ENCODE measurements around the gene ANKS6.

The ANKS6 gene
- total RNA-seq: 10.4 to 24.6 (median 18.3) reads per million in 9 experiments

DNA sequence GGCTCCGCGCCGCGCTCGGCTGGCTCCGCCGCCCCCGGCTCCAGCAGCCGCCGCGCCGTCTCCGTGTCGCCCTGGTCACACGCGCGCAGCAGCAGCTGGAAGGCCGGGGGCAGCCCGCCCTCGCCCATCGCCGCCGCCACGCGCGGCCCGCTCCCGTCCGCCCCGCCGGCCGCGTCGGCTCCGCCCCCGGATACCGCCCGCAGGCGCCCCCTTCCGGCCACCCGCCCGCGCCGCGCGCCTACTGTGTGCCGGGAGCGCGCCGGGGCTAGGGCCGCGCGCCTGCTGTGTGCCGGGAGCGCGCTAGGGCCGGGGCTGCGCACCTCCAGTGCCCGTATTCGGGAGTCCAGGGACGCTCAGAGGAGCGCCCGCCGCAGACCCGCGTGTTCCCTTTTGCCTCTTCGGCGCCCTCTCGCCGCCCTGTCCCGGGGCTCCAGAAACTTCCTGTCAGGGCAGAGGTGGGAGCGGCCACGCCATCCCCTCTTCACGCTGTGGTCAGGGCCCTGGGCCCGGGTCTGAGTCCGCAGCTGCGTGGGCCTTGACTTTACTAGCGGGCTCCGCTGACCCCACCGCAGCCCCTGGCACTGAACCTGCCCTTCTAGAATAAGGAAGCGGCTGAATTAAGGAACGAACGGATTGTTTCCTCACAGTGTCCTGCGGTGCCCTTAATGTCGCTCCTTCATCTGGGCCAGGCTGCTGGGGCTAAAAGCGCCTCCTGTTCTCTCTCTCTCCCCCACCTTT is at the start of gene ANKS6:
Gene ANKS6 (minus strand): TSS at position 192 of the 738 bp plus-strand sequence. CDS start 64 bp downstream, at position 128.
- Mint-ChIP-seq H3K9me3 (no peaks in the 10 kb centered on the region), H3K4me1 (ENCODE audit: low read depth in 2 of 2) (peaks cover 16 to 22% of the 10 kb centered on the region in 2 donors), H3K27me3 (no peaks in the 10 kb centered on the region), H3K36me3 (ENCODE audit: insufficient read depth) (peaks cover 2% of the 10 kb centered on the region), H3K27ac (peak within 1 kb of the TSS; percentile 52 to 93), H3K4me3 (peak within 1 kb of the TSS; percentile 92 to 96)
- peak; percentile 83 to 89 (median 84) for DNase-seq
- ATAC-seq (replicated peaks): peak; percentile 94

DNA sequence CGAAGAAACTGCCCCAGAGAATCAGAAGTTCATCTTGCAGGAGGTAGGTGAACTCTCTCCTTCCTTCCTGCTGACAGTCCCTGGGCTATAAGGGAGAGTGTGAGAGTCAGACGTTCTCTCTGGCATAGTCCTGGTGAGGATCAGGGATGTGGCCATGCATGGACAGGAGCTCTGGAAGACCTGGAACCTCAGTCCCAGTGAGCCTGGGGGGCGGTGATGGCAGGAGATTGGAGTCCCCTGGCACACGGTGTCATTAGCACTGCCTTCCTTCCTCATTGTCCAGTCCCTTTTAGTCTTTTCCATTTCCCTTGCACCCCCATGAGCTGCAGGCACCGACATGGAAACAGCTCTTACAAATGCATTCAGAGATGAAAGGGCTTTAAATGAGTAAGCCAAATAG is 49.7 kb upstream of the ANKS6 start:
- H3K27me3 Mint-ChIP-seq: no peaks in the 10 kb centered on the region
- peaks cover 4 to 7% of the 10 kb centered on the region in 2 donors for H3K4me1 Mint-ChIP-seq (ENCODE audit: low read depth in 2 of 2)
- no peaks in the 10 kb centered on the region for H3K9me3 Mint-ChIP-seq
- DNase-seq (no peak), ATAC-seq (replicated peaks) (no peak)
- no peak overlapping the region for H3K4me3 Mint-ChIP-seq
- no peak overlapping the region for H3K27ac Mint-ChIP-seq
- H3K36me3 Mint-ChIP-seq (ENCODE audit: insufficient read depth): peaks cover 12% of the 10 kb centered on the region

DNA sequence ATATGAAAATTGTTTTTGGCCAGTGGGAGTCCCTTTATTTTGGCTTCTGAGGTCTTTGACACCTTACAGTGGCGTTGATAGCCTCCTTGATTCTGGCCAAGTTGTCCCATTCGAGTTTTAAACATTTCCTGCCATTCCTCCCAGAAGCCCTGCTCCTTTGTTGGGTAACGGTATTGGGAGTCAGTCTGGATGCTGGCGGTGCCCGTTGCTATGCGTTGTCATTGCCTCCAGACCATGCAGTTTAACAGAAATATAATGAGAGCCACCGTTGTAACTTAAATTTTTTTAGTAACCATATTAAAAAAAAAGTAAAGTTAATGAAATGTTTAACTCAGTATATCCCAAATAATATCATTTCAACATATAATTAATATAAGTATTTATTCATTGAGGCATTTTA is 46.2 kb upstream of the ANKS6 start:
- no peaks in the 10 kb centered on the region for H3K4me1 Mint-ChIP-seq (ENCODE audit: low read depth in 2 of 2)
- H3K27ac Mint-ChIP-seq: no peak overlapping the region
- H3K4me3 Mint-ChIP-seq: no peak overlapping the region
- DNase-seq (no peak), ATAC-seq (replicated peaks) (no peak)
- no peaks in the 10 kb centered on the region for H3K9me3 Mint-ChIP-seq
- peaks cover 15% of the 10 kb centered on the region for H3K36me3 Mint-ChIP-seq (ENCODE audit: insufficient read depth)
- no peaks in the 10 kb centered on the region for H3K27me3 Mint-ChIP-seq

DNA sequence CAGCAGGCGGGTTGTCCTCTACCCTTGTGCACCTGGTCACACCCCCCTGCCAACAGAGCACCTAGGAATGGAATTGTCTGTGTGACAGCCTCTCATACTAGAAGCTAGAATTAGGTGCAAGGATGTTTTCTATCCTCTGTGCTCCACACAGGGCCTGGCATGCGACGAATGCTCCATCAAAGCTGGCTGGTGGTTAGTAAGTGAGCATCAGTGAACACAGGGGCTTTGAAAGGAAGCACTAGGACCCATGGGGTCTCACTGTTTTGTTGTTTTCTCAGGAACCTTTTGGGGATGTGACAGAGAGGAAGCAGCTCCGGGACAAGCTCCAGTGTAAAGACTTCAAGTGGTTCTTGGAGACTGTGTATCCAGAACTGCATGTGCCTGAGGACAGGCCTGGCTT is 43.4 kb upstream of the ANKS6 start:
- H3K27ac Mint-ChIP-seq: no peak overlapping the region
- no peaks in the 10 kb centered on the region for H3K4me1 Mint-ChIP-seq (ENCODE audit: low read depth in 2 of 2)
- peaks cover 11% of the 10 kb centered on the region for H3K36me3 Mint-ChIP-seq (ENCODE audit: insufficient read depth)
- DNase-seq: no peak
- no peak overlapping the region for H3K4me3 Mint-ChIP-seq
- H3K9me3 Mint-ChIP-seq: no peaks in the 10 kb centered on the region
- no peak for ATAC-seq (replicated peaks)
- H3K27me3 Mint-ChIP-seq: no peaks in the 10 kb centered on the region

DNA sequence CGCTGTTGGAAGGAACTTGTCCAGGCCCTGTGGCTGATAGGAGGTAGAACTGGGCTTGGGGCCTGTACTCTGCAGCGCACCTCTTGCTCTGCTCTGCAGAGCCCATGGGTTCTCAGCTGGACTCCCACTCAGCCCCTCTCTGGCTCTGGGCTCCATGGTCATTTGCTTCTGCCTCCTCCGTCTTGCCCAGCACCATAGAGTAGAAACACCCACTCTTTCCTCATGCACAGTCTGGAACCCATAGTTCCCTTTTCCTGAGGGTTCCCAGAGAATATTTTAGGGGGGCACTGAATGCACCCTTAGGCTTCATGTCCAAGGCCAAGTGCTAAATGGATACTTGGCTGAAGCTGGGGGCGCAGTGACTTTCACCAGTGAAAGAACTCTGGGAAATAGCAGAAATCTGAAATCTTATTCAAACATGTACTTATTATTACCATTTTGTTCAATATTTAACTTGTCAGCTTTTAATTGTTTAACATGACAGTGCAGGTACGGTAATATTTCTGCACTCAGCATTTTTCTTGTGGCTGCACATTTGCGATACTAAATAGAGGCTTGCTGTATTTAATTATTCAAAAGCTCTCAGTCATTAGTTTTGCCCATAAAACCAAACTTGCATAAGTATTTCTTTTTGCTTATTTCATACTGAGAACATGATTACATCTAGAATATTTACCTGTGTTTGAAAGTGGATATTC is 42.7 kb upstream of the ANKS6 start:
- ATAC-seq (replicated peaks) (no peak), DNase-seq (no peak)
- Mint-ChIP-seq H3K4me1 (ENCODE audit: low read depth in 2 of 2) (no peaks in the 10 kb centered on the region), H3K4me3 (no peak overlapping the region), H3K27ac (no peak overlapping the region), H3K36me3 (ENCODE audit: insufficient read depth) (peaks cover 11% of the 10 kb centered on the region), H3K9me3 (no peaks in the 10 kb centered on the region), H3K27me3 (no peaks in the 10 kb centered on the region)

DNA sequence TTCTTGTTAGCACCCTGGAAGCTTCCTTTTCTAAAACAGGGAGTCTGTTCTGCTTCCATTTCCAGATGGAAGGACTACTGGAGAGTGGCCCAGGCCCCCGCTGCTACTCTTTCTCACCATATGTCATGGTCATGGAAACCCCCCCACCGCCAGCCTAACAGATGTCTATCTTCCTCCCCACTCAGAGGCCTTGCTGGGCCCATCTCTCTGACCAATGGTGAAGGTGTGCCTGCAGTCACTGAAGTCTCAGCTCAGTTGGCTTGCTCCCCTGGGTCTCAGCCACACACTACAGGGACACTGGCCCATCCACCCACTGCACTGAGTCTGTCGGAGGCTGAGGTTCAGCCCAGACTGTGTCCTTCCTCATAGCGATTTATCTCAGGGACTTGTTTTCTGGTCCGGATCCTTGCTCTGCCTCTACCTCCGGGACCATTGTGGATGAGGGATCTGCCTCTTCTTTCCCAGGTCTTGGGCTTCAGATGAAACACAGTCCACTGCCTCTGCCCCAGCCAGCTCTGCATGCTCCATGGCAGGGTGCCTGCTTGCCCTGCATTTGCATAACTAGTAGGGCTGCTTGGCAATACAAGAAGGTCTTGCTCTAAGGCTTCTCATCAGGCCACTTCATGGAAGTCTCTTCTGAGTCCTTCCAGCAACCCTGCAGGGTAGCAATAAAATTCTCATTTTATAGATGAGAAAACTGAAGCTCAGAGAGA is 42.0 kb upstream of the ANKS6 start:
- H3K36me3 Mint-ChIP-seq (ENCODE audit: insufficient read depth): peaks cover 11% of the 10 kb centered on the region
- no peak overlapping the region for H3K27ac Mint-ChIP-seq
- no peaks in the 10 kb centered on the region for H3K4me1 Mint-ChIP-seq (ENCODE audit: low read depth in 2 of 2)
- no peaks in the 10 kb centered on the region for H3K27me3 Mint-ChIP-seq
- no peaks in the 10 kb centered on the region for H3K9me3 Mint-ChIP-seq
- no peak overlapping the region for H3K4me3 Mint-ChIP-seq
- DNase-seq (no peak), ATAC-seq (replicated peaks) (no peak)

DNA sequence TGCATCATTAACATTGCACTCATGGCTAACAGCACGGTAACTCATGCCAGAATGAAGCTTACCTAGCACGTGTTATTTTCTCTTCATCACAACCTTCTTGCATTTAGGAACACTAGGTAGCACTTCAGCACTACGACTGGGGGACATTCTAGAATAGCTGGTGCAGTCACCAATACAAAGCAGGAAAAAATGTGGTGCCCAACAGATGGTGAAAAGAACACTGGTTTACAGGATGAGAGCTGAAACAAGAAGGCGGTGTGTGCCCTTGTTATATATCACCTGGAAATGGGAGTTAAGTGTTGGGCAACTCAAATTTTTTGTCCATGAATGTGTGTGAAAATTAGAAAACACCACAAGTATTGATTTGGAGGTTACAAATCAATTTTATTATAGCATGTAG is 41.2 kb upstream of the ANKS6 start:
- ATAC-seq (replicated peaks) (no peak), DNase-seq (no peak)
- Mint-ChIP-seq H3K27me3 (no peaks in the 10 kb centered on the region), H3K27ac (no peak overlapping the region), H3K4me1 (ENCODE audit: low read depth in 2 of 2) (no peaks in the 10 kb centered on the region), H3K4me3 (no peak overlapping the region), H3K36me3 (ENCODE audit: insufficient read depth) (peaks cover 10% of the 10 kb centered on the region), H3K9me3 (no peaks in the 10 kb centered on the region)

DNA sequence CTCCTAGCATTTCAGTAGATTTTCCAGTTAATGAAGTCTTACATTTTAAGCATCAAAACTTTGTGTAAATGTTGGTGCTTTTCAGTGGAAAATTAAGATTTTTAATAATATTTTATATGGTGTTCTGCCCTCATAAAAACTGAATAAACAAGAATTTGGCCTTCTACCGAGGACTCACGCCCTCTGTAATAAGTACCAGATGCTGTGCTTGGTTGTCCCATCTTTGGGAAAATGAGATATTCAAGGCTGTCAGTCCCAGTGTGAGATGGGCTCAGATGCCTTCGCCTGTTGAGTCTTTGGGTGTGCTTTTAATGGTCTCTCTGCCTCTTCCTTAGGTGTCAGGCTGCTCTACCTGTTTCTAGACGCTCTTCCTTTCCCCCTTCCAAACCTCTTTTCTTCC is 39.9 kb upstream of the ANKS6 start:
- H3K36me3 Mint-ChIP-seq (ENCODE audit: insufficient read depth): peaks cover 6% of the 10 kb centered on the region
- DNase-seq: no peak
- ATAC-seq (replicated peaks): no peak
- H3K27ac Mint-ChIP-seq: no peak overlapping the region
- no peaks in the 10 kb centered on the region for H3K9me3 Mint-ChIP-seq
- H3K4me1 Mint-ChIP-seq (ENCODE audit: low read depth in 2 of 2): no peaks in the 10 kb centered on the region
- H3K4me3 Mint-ChIP-seq: no peak overlapping the region
- H3K27me3 Mint-ChIP-seq: no peaks in the 10 kb centered on the region

DNA sequence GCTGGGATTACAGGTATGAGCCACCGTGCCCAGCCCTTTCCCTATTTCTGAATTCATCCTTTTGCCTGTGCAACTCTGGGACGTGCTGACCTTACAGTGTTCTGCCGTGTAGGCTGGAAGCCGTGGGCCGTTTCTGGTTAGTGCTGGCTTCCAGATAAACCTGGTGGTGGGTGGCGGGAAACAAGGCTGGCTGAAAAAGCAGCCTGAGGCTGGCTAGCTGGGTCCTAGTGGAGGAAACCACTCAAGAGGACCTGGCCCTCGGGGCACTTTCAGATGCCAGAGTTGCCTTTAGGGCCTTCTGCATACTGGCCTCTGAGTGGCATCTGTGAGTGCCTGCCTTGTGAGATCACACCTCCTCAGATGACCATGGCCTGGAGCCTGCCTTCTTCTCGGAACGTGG is 38.0 kb upstream of the ANKS6 start:
- Mint-ChIP-seq H3K4me3 (no peak overlapping the region), H3K4me1 (ENCODE audit: low read depth in 2 of 2) (no peaks in the 10 kb centered on the region), H3K27me3 (no peaks in the 10 kb centered on the region), H3K36me3 (ENCODE audit: insufficient read depth) (peaks cover 7% of the 10 kb centered on the region), H3K27ac (no peak overlapping the region), H3K9me3 (no peaks in the 10 kb centered on the region)
- ATAC-seq (replicated peaks) (no peak), DNase-seq (no peak)

DNA sequence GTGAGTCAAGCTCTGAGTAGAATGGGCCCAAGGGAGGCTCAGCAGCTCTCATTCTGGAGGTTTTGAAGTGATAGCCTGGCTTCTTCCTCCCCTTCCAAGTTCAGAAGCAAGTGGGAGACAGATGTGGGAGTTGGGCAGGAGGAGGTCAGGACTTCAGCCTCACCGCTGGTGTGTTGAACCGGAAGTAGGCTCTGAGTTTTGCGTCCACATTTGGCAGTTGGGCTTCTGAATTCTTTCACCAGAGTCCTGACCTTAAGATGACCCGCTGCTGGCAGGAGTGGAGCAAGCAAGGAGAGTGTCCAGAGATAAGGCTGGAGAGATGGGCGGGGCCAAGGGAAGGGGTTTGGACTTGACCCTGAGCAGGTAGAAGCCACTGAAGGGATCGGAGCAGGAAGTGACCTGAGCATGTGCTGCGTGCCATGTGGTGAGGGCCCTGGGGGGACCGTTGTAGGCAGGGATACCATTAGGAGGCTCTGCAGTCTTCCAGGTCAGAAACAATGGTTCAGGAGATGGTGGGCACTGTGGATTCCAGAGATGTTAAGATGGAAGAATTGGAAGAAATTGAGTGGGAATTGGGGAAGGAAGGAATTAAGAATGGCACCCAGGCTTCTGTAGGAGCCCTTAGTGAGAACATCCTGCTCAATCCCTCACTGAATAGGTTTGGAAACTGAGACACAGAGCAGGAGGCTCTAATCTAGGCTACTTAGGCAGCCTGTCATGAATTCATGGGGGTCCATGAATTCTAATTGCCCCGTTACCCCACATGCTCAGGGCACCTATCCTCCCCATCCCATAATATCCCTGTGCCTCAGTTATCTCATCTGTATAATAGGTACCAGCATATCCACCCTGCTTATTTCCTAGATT is 37.0 kb upstream of the ANKS6 start:
- Mint-ChIP-seq H3K36me3 (ENCODE audit: insufficient read depth) (peaks cover 12% of the 10 kb centered on the region), H3K9me3 (no peaks in the 10 kb centered on the region), H3K27me3 (no peaks in the 10 kb centered on the region), H3K4me1 (ENCODE audit: low read depth in 2 of 2) (no peaks in the 10 kb centered on the region), H3K27ac (no peak overlapping the region), H3K4me3 (no peak overlapping the region)
- DNase-seq (no peak), ATAC-seq (replicated peaks) (no peak)

DNA sequence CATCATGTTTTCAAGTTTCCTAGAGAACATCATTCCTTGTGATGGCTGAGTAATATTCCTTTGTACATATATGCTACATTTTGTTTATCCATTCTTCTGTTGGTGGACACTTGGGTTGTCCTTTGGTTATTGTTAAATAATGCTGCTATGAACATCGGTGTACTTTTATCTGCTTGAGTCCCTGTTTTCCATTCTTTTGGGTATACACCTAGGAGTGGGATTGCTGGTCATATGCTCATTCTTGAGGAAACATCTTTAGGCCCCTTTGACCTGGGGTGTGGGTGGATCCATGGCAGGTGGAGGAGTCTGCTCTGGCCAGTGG is 36.4 kb upstream of the ANKS6 start:
- Mint-ChIP-seq H3K4me3 (no peak overlapping the region), H3K36me3 (ENCODE audit: insufficient read depth) (peaks cover 12% of the 10 kb centered on the region), H3K9me3 (no peaks in the 10 kb centered on the region), H3K27me3 (no peaks in the 10 kb centered on the region), H3K4me1 (ENCODE audit: low read depth in 2 of 2) (no peaks in the 10 kb centered on the region), H3K27ac (no peak overlapping the region)
- ATAC-seq (replicated peaks) (no peak), DNase-seq (no peak)

DNA sequence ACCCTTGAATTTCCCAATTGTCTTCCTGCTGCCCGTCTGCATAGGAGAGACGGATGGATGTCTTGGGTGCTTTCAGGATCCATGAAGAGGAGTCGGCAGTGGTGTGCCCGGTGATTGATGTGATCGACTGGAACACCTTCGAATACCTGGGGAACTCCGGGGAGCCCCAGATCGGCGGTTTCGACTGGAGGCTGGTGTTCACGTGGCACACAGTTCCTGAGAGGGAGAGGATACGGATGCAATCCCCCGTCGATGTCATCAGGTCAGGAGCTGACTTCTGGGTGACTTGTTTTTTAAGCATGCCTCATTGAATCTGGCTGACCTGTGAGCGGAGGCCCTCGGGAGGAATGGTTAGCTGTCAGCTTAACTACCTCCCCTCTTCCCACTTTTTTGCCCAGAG is 35.3 kb upstream of the ANKS6 start:
- Mint-ChIP-seq H3K4me1 (ENCODE audit: low read depth in 2 of 2) (no peaks in the 10 kb centered on the region), H3K36me3 (ENCODE audit: insufficient read depth) (peaks cover 15% of the 10 kb centered on the region), H3K27ac (no peak overlapping the region), H3K27me3 (no peaks in the 10 kb centered on the region), H3K4me3 (no peak overlapping the region), H3K9me3 (no peaks in the 10 kb centered on the region)
- DNase-seq (no peak), ATAC-seq (replicated peaks) (no peak)

DNA sequence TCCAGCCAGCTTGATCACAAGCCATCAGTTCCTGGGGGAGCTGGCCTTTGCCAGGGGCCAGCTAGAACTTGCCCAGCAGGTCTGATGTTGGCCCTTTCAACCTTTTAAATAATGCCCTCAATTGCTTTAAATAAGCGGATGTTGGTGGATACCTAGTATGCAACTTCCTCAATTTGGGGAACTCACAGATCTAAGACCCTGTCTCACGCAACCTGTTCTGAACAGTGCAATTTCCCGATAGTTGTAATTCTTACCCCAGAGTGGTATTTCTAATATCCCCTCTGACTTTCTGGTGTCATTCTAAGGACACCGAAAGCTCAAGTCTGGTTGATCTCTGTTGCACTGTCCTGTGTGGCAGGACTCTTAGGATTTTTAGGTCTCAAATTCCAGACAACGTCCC is 34.2 kb upstream of the ANKS6 start:
- Mint-ChIP-seq H3K4me1 (ENCODE audit: low read depth in 2 of 2) (no peaks in the 10 kb centered on the region), H3K9me3 (no peaks in the 10 kb centered on the region), H3K4me3 (no peak overlapping the region), H3K27me3 (no peaks in the 10 kb centered on the region), H3K27ac (no peak overlapping the region), H3K36me3 (ENCODE audit: insufficient read depth) (peaks cover 17% of the 10 kb centered on the region)
- no peak for DNase-seq
- ATAC-seq (replicated peaks): no peak

Data from effector memory CD8-positive, alpha-beta T cell (primary cell).